Uterus (tissue), 4 donors: ENCODE data around the gene ANKRD44. TPM values are rescaled to one million over a fixed set of nuclear protein-coding genes. Genes with fewer than 3 reads are reported as not detected.

Experiments
- DNase-seq, 2 donors: peaks; one replicate each; pipeline ENCODE4 v3.0.0-alpha.2; 2019 to 2020
- H3K27ac ChIP-seq, 2 donors: fragments of 200-600 bp; sonication (generic); 1 replicate in 1 of 2; 2 replicates in 1 of 2; pipeline ENCODE4 v1.5.1; 2016 to 2018
- H3K27me3 ChIP-seq, 2 donors: fragments of 200-600 bp; sonication (generic); one replicate each; pipeline ENCODE4 v1.5.1; 2018 to 2019; ENCODE audit warnings: control low read depth in 1 of 2
- H3K36me3 ChIP-seq, 2 donors: fragments of 200-600 bp; sonication (generic); one replicate each; pipeline ENCODE4 v1.5.1; 2019; ENCODE audit warnings: control low read depth in 1 of 2
- H3K4me1 ChIP-seq, 2 donors: fragments of 200-600 bp; sonication (generic); one replicate each; pipeline ENCODE4 v1.5.1; 2018 to 2019; ENCODE audit warnings: control low read depth in 1 of 2
- H3K4me3 ChIP-seq, 2 donors: fragments of 200-600 bp; sonication (generic); 1 replicate in 1 of 2; 2 replicates in 1 of 2; pipeline ENCODE4 v1.5.1; 2018 to 2019; ENCODE audit warnings: mild to moderate bottlenecking in 1 of 2
- H3K9me3 ChIP-seq, 2 donors: fragments of 200-600 bp; sonication (generic); one replicate each; pipeline ENCODE4 v1.5.1; 2019; ENCODE audit warnings: control low read depth in 1 of 2
- POLR2A ChIP-seq, 2 donors: fragments of 450-650 bp; IDR thresholded peaks; one replicate each; pipeline ENCODE4 v1.6.1; 2016; ENCODE audit warnings: antibody characterized with exemption in 2 of 2, mild to moderate bottlenecking in 1 of 2, moderate library complexity in 1 of 2
- intact Hi-C: fragments of 100-400 bp; cut with DNase I; formaldehyde crosslinking; loops from one replicate; pipeline ENCODE4 v1.15.1; 2023; ENCODE audit warnings: low total_unique reads
- total RNA-seq, 4 donors: library from RNA; depleted of rRNA in 3 of 4; stranded (reverse); fragments of >200 nt in 3 of 4; gene quantifications; one replicate each; pipeline versions ENCODE4 v1.1.0 to v1.2.4, GENCODE V29; 2014 to 2023
- TF ChIP-seq, protein P1 (sequence below), 4 experiments: fragments of 200-600 bp in 2 of 4; fragments of 450-650 bp in 2 of 4; sonication (generic) in 2 of 4; IDR thresholded peaks; one replicate each; pipeline ENCODE4 v1.5.1; 2016 to 2019; ENCODE audit warnings: antibody characterized with exemption in 4 of 4, mild to moderate bottlenecking in 2 of 4, moderate library complexity in 1 of 4
- donor health status: DM: yes; HTN: yes; CAD: no.

Gene ANKRD44
- total RNA-seq, 4 donors from 2014 or later = 14.4 to 71.5 (median 23.2) TPM

DNA sequence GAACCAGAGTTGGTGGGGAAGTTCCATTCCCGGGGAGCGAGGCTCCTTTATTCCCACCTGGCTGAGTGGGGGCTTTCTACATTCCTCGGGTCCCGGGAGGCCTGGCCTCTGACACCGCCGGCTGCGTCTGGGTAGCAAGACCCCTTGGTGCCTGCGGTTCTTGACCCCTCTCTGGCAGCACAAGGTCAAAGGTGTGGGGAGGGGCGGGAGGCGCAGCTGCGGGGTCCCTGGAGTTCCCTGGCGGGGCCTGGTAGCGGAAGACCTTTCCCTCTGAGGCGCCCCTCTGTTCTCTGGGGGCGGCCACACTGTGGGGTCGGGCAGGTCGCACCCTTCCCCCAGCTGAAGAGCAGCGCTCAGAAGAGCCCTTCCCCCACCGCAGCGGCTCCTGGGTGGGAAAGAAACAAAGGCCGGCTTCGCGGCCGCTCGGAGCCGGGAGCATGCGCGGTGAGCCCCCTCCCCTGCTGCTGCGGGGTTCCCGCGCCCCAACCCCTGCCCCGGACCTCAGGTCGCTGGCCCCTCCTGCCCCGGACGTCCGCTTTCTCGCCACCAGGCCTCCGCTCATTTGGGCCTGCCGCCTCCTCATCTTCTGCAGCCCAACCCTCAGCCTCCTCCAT lies 146.3 kb downstream of the ANKRD44 start:
- H3K4me1 ChIP-seq = no peaks in the 10 kb centered on the region
- no peaks in the 10 kb centered on the region for H3K9me3 ChIP-seq
- no peaks in the 10 kb centered on the region for H3K36me3 ChIP-seq
- intact Hi-C loops = no loop called here
- no peak for DNase-seq
- H3K27me3 ChIP-seq = no peaks in the 10 kb centered on the region
- peak overlapping the region; percentile 17 to 30 for H3K4me3 ChIP-seq
- H3K27ac ChIP-seq = no peak overlapping the region
- TF ChIP-seq POLR2A (IDR thresholded peaks at IDR 0.05) = no peak
- TF ChIP-seq, protein P1, sequence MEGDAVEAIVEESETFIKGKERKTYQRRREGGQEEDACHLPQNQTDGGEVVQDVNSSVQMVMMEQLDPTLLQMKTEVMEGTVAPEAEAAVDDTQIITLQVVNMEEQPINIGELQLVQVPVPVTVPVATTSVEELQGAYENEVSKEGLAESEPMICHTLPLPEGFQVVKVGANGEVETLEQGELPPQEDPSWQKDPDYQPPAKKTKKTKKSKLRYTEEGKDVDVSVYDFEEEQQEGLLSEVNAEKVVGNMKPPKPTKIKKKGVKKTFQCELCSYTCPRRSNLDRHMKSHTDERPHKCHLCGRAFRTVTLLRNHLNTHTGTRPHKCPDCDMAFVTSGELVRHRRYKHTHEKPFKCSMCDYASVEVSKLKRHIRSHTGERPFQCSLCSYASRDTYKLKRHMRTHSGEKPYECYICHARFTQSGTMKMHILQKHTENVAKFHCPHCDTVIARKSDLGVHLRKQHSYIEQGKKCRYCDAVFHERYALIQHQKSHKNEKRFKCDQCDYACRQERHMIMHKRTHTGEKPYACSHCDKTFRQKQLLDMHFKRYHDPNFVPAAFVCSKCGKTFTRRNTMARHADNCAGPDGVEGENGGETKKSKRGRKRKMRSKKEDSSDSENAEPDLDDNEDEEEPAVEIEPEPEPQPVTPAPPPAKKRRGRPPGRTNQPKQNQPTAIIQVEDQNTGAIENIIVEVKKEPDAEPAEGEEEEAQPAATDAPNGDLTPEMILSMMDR (IDR thresholded peaks at IDR 0.05) = no peak

GRCh38 chr2:197163712-197164140 lies 146.9 kb downstream of the ANKRD44 start:
- intact Hi-C loops = no loop called here
- H3K4me3 ChIP-seq = no peak overlapping the region

GRCh38 chr2:197161774-197162173 lies 148.8 kb downstream of the ANKRD44 start:
- no peaks in the 10 kb centered on the region for H3K4me1 ChIP-seq
- no peaks in the 10 kb centered on the region for H3K36me3 ChIP-seq
- no peak overlapping the region for H3K4me3 ChIP-seq
- no peaks in the 10 kb centered on the region for H3K27me3 ChIP-seq
- no peaks in the 10 kb centered on the region for H3K9me3 ChIP-seq
- intact Hi-C loops = no loop called here
- H3K27ac ChIP-seq = no peak overlapping the region
- DNase-seq = no peak
- TF ChIP-seq, protein P1 (IDR thresholded peaks at IDR 0.05) = no peak
- no peak for TF ChIP-seq POLR2A (IDR thresholded peaks at IDR 0.05)

More at GRCh38 chr2:197163712-197164140, 146.9 kb downstream of the ANKRD44 start:
- DNase-seq = no peak
- H3K36me3 ChIP-seq = no peaks in the 10 kb centered on the region
- H3K27me3 ChIP-seq = no peaks in the 10 kb centered on the region
- no peaks in the 10 kb centered on the region for H3K9me3 ChIP-seq
- H3K27ac ChIP-seq = no peak overlapping the region
- H3K4me1 ChIP-seq = no peaks in the 10 kb centered on the region
- TF ChIP-seq, protein P1 (IDR thresholded peaks at IDR 0.05) = no peak
- no peak for TF ChIP-seq POLR2A (IDR thresholded peaks at IDR 0.05)

DNA sequence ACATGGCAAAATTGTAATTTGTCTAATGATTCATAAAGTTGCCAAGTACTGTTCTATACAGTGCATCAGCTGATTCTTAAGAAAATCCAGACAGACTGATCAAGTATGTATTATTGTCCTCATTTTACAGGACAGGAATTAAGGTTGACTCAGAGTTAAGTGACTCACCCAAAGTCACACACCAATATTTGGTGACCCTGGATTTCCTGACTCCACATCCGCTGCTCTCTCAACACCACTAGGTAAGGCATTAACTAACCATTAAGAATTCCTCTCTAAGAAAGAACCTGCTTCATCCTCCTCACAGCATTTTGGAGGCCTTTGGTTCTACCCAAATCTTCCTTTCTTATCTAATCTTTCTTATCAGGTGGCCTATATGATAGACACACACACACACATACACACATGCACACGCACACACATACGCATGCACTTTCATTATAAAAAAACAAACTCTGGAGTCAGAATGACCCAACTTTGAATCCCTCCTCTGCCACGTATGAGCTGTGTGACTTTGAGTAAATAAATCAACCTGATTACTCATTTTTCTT lies 150.8 kb downstream of the ANKRD44 start:
- Histone ChIP-seq H3K9me3 (no peaks in the 10 kb centered on the region), H3K36me3 (no peaks in the 10 kb centered on the region), H3K27ac (no peak overlapping the region), H3K4me3 (no peak overlapping the region), H3K4me1 (no peaks in the 10 kb centered on the region), H3K27me3 (no peaks in the 10 kb centered on the region)
- no peak for DNase-seq
- intact Hi-C loops = no loop called here
- TF ChIP-seq, protein P1 (IDR thresholded peaks at IDR 0.05) = no peak
